Measurements from ENCODE around the gene CEP112. TPM values are rescaled to one million over a fixed set of nuclear protein-coding genes. Genes with fewer than 3 reads are reported as not detected.
"Not testable (repeated sequence)": the region's sequence is repeated elsewhere in the genome, so short reads cannot be mapped to it uniquely, and the experiment has no call there.

Gene CEP112
- total RNA-seq, 1 donor from 2014 or later, result 9.5 TPM

DNA sequence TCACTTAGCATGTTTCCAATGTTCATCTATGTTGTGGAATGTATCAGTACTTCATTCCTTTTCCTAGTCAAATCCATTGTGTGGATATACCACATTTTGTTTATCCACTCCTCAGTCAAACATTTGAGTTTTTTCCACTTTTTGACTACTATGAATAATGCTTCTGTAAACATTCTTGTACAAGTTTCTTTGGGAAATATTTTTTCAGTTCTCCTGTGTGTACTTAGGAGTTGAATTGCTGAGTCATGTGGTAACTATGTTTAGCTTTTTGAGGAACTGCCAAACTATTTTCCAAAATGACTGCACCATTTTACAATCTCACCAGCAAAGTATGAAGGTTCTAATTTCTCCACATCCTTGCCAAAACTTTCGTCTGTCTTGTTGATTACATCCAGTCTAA lies 406.8 kb downstream of the CEP112 start:
- H3K4me1 Mint-ChIP-seq (ENCODE audit: unreplicated experiment), result peaks cover 43% of the 10 kb centered on the region
- no peaks in the 10 kb centered on the region for H3K27me3 Mint-ChIP-seq (ENCODE audit: unreplicated experiment)
- H3K27ac Mint-ChIP-seq (ENCODE audit: unreplicated experiment), result peak overlapping the region; percentile 87
- no peak for DNase-seq (ENCODE audit: extremely low spot score, unreplicated experiment)
- peaks cover 15% of the 10 kb centered on the region for H3K9me3 Mint-ChIP-seq (ENCODE audit: unreplicated experiment)
- H3K36me3 Mint-ChIP-seq (ENCODE audit: unreplicated experiment), result peaks cover 12% of the 10 kb centered on the region
- no peak for TF ChIP-seq CTCF (IDR thresholded peaks at IDR 0.05)
- H3K4me3 Mint-ChIP-seq (ENCODE audit: unreplicated experiment), result peak overlapping the region; percentile 0

DNA sequence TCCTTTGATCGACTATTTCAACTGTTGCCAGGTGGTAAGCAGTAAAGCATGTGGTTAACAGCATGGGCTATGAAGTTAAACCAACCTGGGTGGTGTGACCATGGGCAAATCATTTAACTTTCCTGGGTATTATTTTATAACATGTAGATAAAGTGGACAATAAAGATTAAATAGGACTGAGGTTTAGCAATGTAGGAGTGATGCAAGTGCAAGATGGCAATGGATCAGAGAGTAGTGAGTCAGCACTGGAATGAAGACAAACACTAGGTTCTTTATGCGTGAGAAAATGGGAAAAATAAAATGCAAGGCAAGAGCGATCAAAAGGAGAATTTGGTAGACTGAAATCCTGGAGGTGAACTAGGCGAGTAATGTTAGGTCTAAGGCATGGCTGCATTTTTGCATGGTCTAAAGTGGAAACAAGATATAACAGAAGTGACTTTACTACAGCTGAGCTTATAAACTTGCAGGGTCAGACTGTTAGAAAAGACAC lies 408.0 kb downstream of the CEP112 start:
- H3K27me3 Mint-ChIP-seq (ENCODE audit: unreplicated experiment), result no peaks in the 10 kb centered on the region
- H3K4me1 Mint-ChIP-seq (ENCODE audit: unreplicated experiment), result peaks cover 48% of the 10 kb centered on the region
- peaks cover 15% of the 10 kb centered on the region for H3K9me3 Mint-ChIP-seq (ENCODE audit: unreplicated experiment)
- TF ChIP-seq CTCF (IDR thresholded peaks at IDR 0.05), result no peak
- H3K27ac Mint-ChIP-seq (ENCODE audit: unreplicated experiment), result peak overlapping the region; percentile 87
- DNase-seq (ENCODE audit: extremely low spot score, unreplicated experiment), result no peak
- peaks cover 12% of the 10 kb centered on the region for H3K36me3 Mint-ChIP-seq (ENCODE audit: unreplicated experiment)
- H3K4me3 Mint-ChIP-seq (ENCODE audit: unreplicated experiment), result no peak overlapping the region

- not testable (repeated sequence) for DNase-seq (ENCODE audit: extremely low spot score, unreplicated experiment); H3K36me3 Mint-ChIP-seq (ENCODE audit: unreplicated experiment); H3K27me3 Mint-ChIP-seq (ENCODE audit: unreplicated experiment); H3K4me3 Mint-ChIP-seq (ENCODE audit: unreplicated experiment); H3K27ac Mint-ChIP-seq (ENCODE audit: unreplicated experiment)
- H3K4me1 Mint-ChIP-seq (ENCODE audit: unreplicated experiment), result peaks cover 42% of the 10 kb centered on the region
- peaks cover 15% of the 10 kb centered on the region for H3K9me3 Mint-ChIP-seq (ENCODE audit: unreplicated experiment)
These were observed 409.7 kb downstream of the CEP112 start for GRCh38 chr17:65782104-65782706.

DNA sequence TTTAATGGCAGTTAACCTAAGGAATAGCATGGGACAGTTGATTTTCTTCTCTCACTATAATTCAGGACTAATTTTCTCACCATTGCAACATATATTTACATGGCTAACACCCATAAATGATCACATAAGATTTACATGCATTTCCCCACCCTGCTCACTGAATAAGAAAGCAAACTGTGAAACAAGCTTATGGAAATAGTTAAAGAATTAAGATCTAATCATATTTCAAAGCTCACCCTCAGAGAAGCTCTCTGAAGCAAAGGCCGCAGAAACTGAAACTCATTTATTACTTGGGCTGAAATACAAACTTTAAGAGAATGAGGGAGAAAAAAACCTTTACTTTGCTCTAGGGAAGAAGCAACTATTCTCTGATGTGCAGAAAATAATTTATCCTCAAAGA lies 411.8 kb downstream of the CEP112 start:
- TF ChIP-seq CTCF (IDR thresholded peaks at IDR 0.05), result no peak
- Mint-ChIP-seq H3K4me1 (ENCODE audit: unreplicated experiment) (peaks cover 27% of the 10 kb centered on the region), H3K4me3 (ENCODE audit: unreplicated experiment) (no peak overlapping the region), H3K36me3 (ENCODE audit: unreplicated experiment) (peaks cover 8% of the 10 kb centered on the region), H3K27ac (ENCODE audit: unreplicated experiment) (peak overlapping the region; percentile 31), H3K9me3 (ENCODE audit: unreplicated experiment) (peaks cover 15% of the 10 kb centered on the region), H3K27me3 (ENCODE audit: unreplicated experiment) (no peaks in the 10 kb centered on the region)
- DNase-seq (ENCODE audit: extremely low spot score, unreplicated experiment), result no peak

DNA sequence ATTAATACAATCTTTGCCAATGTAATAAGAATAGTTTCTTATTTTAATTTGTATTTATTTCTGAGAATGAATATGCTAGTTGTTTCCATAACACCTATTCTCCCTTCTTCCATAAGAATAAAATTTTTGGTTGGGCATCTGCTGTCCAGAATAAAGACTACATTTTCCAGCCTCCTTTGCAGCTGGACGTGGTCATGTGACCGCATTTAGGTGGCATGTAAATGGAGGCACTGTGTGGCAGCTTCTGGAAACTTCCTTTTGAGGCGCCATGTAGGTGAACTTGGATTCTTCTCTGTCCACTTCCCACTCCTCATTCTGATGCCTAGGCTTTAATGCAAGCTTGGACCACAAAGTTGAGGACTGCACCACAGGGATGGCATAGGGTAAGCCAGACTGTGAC lies 415.0 kb downstream of the CEP112 start:
- Mint-ChIP-seq H3K4me3 (ENCODE audit: unreplicated experiment) (no peak overlapping the region), H3K27me3 (ENCODE audit: unreplicated experiment) (no peaks in the 10 kb centered on the region), H3K9me3 (ENCODE audit: unreplicated experiment) (peaks cover 10% of the 10 kb centered on the region), H3K27ac (ENCODE audit: unreplicated experiment) (no peak overlapping the region), H3K4me1 (ENCODE audit: unreplicated experiment) (peaks cover 9% of the 10 kb centered on the region), H3K36me3 (ENCODE audit: unreplicated experiment) (peaks cover 4% of the 10 kb centered on the region)
- DNase-seq (ENCODE audit: extremely low spot score, unreplicated experiment), result no peak
- no peak for TF ChIP-seq CTCF (IDR thresholded peaks at IDR 0.05)

Measured in osteocyte (in vitro differentiated cells).